ENCODE results near the gene GPC6.

- TF ChIP-seq POLR2A (IDR thresholded peaks at IDR 0.05; ENCODE audit: low read length) (no peak), NFE2L2 (conservative IDR thresholded peaks at IDR 0.05; ENCODE audit: low read length) (no peak), E2F6 (IDR thresholded peaks at IDR 0.05; ENCODE audit: borderline replicate concordance, low read depth) (no peak)
- TF ChIP-seq, protein P1, sequence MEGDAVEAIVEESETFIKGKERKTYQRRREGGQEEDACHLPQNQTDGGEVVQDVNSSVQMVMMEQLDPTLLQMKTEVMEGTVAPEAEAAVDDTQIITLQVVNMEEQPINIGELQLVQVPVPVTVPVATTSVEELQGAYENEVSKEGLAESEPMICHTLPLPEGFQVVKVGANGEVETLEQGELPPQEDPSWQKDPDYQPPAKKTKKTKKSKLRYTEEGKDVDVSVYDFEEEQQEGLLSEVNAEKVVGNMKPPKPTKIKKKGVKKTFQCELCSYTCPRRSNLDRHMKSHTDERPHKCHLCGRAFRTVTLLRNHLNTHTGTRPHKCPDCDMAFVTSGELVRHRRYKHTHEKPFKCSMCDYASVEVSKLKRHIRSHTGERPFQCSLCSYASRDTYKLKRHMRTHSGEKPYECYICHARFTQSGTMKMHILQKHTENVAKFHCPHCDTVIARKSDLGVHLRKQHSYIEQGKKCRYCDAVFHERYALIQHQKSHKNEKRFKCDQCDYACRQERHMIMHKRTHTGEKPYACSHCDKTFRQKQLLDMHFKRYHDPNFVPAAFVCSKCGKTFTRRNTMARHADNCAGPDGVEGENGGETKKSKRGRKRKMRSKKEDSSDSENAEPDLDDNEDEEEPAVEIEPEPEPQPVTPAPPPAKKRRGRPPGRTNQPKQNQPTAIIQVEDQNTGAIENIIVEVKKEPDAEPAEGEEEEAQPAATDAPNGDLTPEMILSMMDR (IDR thresholded peaks at IDR 0.05) = no peak
- TF ChIP-seq, protein P2, sequence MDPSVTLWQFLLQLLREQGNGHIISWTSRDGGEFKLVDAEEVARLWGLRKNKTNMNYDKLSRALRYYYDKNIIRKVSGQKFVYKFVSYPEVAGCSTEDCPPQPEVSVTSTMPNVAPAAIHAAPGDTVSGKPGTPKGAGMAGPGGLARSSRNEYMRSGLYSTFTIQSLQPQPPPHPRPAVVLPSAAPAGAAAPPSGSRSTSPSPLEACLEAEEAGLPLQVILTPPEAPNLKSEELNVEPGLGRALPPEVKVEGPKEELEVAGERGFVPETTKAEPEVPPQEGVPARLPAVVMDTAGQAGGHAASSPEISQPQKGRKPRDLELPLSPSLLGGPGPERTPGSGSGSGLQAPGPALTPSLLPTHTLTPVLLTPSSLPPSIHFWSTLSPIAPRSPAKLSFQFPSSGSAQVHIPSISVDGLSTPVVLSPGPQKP (IDR thresholded peaks at IDR 0.05; ENCODE audit: low read depth, low read length) = no peak
These were observed 12.1 kb downstream of the GPC6 start for GRCh38 chr13:93238711-93239110.

Measured in A549 (cell line).